Choroid plexus epithelial cell (primary cell): ENCODE measurements around the gene FITM1.

Source experiments
- DNase-seq: peaks from one replicate; pipeline ENCODE4 v3.0.0-alpha.2; 2010; ENCODE audit warnings: low read depth
- H3K4me3 ChIP-seq: 2 replicates; pipeline ENCODE4 v1.5.1; 2011; ENCODE audit warnings: low read depth, mild to moderate bottlenecking, control low read depth, low read length, moderate library complexity
- CTCF ChIP-seq: conservative IDR thresholded peaks from 2 replicates; pipeline ENCODE4 v1.5.1; 2011; ENCODE audit warnings: low read depth, mild to moderate bottlenecking, control low read depth, inconsistent platforms, low read length, moderate library complexity

FITM1 gene

GRCh38 chr14:24135834-24136683, 5.6 kb downstream of the FITM1 start, which contains the start of gene PSME1:
Gene PSME1, plus strand, starts transcription at chr14:24136194. Its CDS starts 69 bp downstream, at chr14:24136263.
- peak within 1 kb of the TSS; percentile 96 for H3K4me3 ChIP-seq
- peak; percentile 90 for DNase-seq
- TF ChIP-seq CTCF, result no peak

GRCh38 chr14:24136684-24137528, 6.4 kb downstream of the FITM1 start:
- DNase-seq, result no peak

GRCh38 chr14:24137529-24138395, 7.3 kb downstream of the FITM1 start:
- no peak for DNase-seq
- no peak overlapping the region for H3K4me3 ChIP-seq
- no peak for TF ChIP-seq CTCF

More at GRCh38 chr14:24136684-24137528, 6.4 kb downstream of the FITM1 start:
- TF ChIP-seq CTCF, result no peak
- peak overlapping the region; percentile 96 for H3K4me3 ChIP-seq

GRCh38 chr14:24138396-24139271, 8.2 kb downstream of the FITM1 start:
- no peak overlapping the region for H3K4me3 ChIP-seq
- DNase-seq, result no peak
- no peak for TF ChIP-seq CTCF

GRCh38 chr14:24139272-24139934, 8.9 kb downstream of the FITM1 start:
- TF ChIP-seq CTCF, result no peak
- H3K4me3 ChIP-seq, result no peak overlapping the region
- DNase-seq, result no peak
